Measurements from ENCODE around the gene DYSF.

Gene DYSF

GRCh38 chr2:71551631-71551915 is 98.2 kb downstream of the DYSF start:
- Mint-ChIP-seq H3K4me3 (no peak overlapping the region), H3K27ac (no peak overlapping the region), H3K4me1 (ENCODE audit: low read depth) (no peaks in the 10 kb centered on the region), H3K36me3 (no peaks in the 10 kb centered on the region), H3K27me3 (peaks cover 2% of the 10 kb centered on the region), H3K9me3 (ENCODE audit: low read depth) (no peaks in the 10 kb centered on the region)

- Mint-ChIP-seq H3K36me3 (no peaks in the 10 kb centered on the region), H3K27me3 (peaks cover 2% of the 10 kb centered on the region), H3K27ac (no peak overlapping the region), H3K4me3 (no peak overlapping the region), H3K4me1 (ENCODE audit: low read depth) (no peaks in the 10 kb centered on the region), H3K9me3 (ENCODE audit: low read depth) (no peaks in the 10 kb centered on the region)
Measured at GRCh38 chr2:71552356-71552755, 99.0 kb downstream of the DYSF start.

DNA sequence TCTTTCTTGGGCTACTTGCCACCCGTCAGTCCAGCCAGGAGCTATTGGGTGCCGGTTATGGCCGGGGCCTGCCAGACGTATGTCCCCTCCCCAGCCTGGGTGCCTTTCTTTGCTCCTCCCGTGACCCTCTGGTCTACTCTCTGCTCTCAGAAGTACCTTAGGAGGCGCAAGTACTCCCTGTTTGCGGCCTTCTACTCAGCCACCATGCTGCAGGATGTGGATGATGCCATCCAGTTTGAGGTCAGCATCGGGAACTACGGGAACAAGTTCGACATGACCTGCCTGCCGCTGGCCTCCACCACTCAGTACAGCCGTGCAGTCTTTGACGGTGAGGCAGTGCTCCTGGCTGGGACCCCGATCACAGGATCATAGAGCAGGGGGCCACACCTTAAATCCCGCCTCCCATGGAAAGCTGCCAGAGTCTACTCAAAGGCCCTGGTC is 99.5 kb downstream of the DYSF start:
- peaks cover 2% of the 10 kb centered on the region for H3K27me3 Mint-ChIP-seq
- no peaks in the 10 kb centered on the region for H3K36me3 Mint-ChIP-seq
- no peak overlapping the region for H3K4me3 Mint-ChIP-seq
- H3K4me1 Mint-ChIP-seq (ENCODE audit: low read depth) = no peaks in the 10 kb centered on the region
- H3K9me3 Mint-ChIP-seq (ENCODE audit: low read depth) = no peaks in the 10 kb centered on the region
- H3K27ac Mint-ChIP-seq = no peak overlapping the region

DNA sequence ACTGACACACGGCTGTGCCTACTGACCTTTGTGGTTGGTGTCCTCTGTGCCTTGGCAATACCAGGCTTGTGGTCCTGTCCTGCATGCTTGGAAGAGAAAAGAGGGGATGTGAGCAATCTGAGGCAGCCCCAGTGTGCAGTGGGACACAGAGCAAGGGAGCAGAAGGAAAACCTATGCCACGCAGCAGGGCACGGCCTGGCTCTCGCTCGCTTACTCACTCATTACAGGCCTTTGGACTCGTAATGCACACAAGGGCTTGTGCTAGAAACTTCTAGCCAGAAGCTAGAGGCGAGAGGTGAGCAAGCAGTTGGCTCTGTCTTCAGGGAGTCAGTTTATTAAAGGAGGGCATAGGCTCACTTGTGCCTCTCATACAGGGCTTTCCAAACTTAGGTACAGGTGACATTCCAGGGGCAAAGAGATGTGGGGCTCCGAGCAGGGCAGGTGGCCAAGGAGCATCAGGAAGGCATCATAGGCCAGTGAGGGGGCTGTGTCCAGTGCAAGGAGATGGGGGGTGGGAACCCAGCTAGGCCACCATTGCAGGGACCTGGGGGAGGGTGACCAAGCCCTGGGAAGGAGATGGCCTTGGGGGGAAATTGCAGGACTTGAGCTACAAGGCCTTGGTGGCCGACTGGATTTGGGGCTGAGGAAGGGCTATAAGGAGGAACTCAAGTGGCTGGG is 100.8 kb downstream of the DYSF start:
- H3K9me3 Mint-ChIP-seq (ENCODE audit: low read depth) = no peaks in the 10 kb centered on the region
- no peaks in the 10 kb centered on the region for H3K36me3 Mint-ChIP-seq
- no peak overlapping the region for H3K27ac Mint-ChIP-seq
- H3K4me3 Mint-ChIP-seq = no peak overlapping the region
- H3K4me1 Mint-ChIP-seq (ENCODE audit: low read depth) = no peaks in the 10 kb centered on the region
- no peaks in the 10 kb centered on the region for H3K27me3 Mint-ChIP-seq

DNA sequence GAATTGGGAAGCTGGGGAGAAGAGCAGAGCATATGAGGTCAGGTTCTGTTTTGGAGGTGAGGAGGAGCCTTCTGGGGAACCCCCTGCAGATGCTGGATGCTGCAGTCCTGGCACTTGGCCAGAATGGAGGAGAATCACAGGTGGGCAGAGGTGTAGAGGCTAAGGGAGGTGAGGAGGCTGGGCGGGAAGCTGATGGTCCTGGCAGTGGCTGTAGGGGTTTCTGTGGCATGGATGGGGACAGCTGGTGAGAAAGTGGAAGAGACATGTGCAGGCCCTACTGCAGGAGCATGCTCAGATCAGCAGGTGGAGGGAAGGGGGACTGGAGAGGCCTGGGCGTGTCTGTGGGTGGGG is 101.3 kb downstream of the DYSF start:
- no peaks in the 10 kb centered on the region for H3K4me1 Mint-ChIP-seq (ENCODE audit: low read depth)
- no peaks in the 10 kb centered on the region for H3K36me3 Mint-ChIP-seq
- H3K9me3 Mint-ChIP-seq (ENCODE audit: low read depth) = no peaks in the 10 kb centered on the region
- H3K27me3 Mint-ChIP-seq = no peaks in the 10 kb centered on the region
- no peak overlapping the region for H3K27ac Mint-ChIP-seq
- no peak overlapping the region for H3K4me3 Mint-ChIP-seq

DNA sequence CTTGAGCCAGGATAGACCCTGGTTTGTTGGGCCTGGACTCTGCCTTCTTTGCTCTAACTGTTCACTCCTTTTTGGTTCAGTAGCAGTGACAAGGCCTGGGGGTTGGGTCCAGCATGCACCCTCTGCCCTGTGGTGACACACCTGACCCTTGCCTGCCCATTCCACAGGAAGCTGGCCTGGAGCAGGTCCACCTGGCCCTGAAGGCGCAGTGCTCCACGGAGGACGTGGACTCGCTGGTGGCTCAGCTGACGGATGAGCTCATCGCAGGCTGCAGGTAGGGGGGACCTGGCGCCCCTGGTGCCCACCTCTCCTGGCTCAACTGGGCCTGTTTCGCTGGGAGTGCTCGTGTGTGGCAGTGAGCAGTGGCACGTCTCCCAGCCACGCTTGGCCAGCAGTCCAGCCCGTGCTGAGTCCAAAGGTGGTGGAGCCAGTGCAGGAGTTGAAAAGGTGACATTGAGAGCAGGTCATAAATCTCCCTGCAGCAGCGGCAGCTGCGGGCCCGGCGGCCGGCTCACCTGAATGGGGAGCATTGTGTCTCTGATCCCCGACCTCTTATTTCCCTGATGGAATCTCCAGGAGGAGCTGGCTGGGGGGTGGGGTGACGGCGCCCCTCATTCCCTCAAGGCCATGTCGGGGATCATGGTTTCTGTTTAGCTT is 102.6 kb downstream of the DYSF start:
- H3K4me3 Mint-ChIP-seq = no peak overlapping the region
- H3K36me3 Mint-ChIP-seq = no peaks in the 10 kb centered on the region
- no peak overlapping the region for H3K27ac Mint-ChIP-seq
- no peaks in the 10 kb centered on the region for H3K9me3 Mint-ChIP-seq (ENCODE audit: low read depth)
- no peaks in the 10 kb centered on the region for H3K27me3 Mint-ChIP-seq
- H3K4me1 Mint-ChIP-seq (ENCODE audit: low read depth) = no peaks in the 10 kb centered on the region

- Mint-ChIP-seq H3K27ac (no peak overlapping the region), H3K27me3 (no peaks in the 10 kb centered on the region), H3K4me3 (no peak overlapping the region), H3K9me3 (ENCODE audit: low read depth) (no peaks in the 10 kb centered on the region), H3K36me3 (no peaks in the 10 kb centered on the region), H3K4me1 (ENCODE audit: low read depth) (no peaks in the 10 kb centered on the region)
Measured at GRCh38 chr2:71556692-71557250, 103.4 kb downstream of the DYSF start.

- Mint-ChIP-seq H3K9me3 (ENCODE audit: low read depth) (no peaks in the 10 kb centered on the region), H3K36me3 (no peaks in the 10 kb centered on the region)
Measured at GRCh38 chr2:71557321-71557720, 104.0 kb downstream of the DYSF start.

DNA sequence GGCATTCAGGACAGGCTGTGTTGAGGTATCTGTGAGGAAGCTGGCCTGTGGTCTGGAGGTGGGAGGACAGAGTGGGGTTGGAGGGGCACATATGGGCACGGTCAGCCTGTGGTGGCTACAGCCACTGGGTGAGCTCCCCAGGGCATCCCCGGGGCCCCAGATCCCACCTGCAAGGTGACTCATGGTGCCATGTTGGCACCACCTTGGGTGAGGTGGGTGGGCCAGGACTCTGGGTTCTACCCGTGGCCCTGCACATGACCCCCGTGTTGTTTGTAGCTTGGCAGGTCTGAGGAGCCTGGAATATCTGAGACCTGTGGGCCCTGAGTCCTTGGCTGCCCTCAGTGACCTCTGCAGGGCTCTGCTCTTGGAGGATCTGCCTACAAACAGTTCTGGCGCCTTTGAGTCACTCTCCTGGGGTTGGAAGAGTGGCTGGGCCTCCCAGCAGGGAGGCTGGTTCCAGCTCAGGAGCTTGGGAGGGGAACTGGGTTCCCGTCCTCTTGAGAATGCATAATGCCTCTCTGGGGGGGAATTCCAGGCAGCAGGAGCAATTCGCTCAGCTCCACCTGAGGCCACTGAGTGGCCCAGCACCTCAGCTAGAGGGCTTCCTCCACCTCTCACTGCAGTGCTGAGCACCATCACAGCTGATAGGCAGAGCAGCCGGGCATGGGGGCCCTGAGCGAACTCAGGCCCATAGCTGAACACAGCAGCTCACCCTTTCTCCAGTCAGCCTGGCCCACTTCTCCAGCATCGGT is 105.1 kb downstream of the DYSF start:
- Mint-ChIP-seq H3K4me1 (ENCODE audit: low read depth) (no peaks in the 10 kb centered on the region), H3K27ac (no peak overlapping the region), H3K4me3 (no peak overlapping the region), H3K9me3 (ENCODE audit: low read depth) (no peaks in the 10 kb centered on the region), H3K36me3 (no peaks in the 10 kb centered on the region), H3K27me3 (no peaks in the 10 kb centered on the region)

More at GRCh38 chr2:71557321-71557720, 104.0 kb downstream of the DYSF start:
- H3K27me3 Mint-ChIP-seq = no peaks in the 10 kb centered on the region
- H3K27ac Mint-ChIP-seq = no peak overlapping the region
- H3K4me3 Mint-ChIP-seq = no peak overlapping the region
- H3K4me1 Mint-ChIP-seq (ENCODE audit: low read depth) = no peaks in the 10 kb centered on the region

- no peak overlapping the region for H3K4me3 Mint-ChIP-seq
- H3K27ac Mint-ChIP-seq = no peak overlapping the region
- H3K27me3 Mint-ChIP-seq = no peaks in the 10 kb centered on the region
- H3K36me3 Mint-ChIP-seq = no peaks in the 10 kb centered on the region
- H3K4me1 Mint-ChIP-seq (ENCODE audit: low read depth) = no peaks in the 10 kb centered on the region
- no peaks in the 10 kb centered on the region for H3K9me3 Mint-ChIP-seq (ENCODE audit: low read depth)
Measured at GRCh38 chr2:71559080-71559827, 105.9 kb downstream of the DYSF start.

- no peak overlapping the region for H3K4me3 Mint-ChIP-seq
Measured at GRCh38 chr2:71559828-71560637, 106.7 kb downstream of the DYSF start.

DNA sequence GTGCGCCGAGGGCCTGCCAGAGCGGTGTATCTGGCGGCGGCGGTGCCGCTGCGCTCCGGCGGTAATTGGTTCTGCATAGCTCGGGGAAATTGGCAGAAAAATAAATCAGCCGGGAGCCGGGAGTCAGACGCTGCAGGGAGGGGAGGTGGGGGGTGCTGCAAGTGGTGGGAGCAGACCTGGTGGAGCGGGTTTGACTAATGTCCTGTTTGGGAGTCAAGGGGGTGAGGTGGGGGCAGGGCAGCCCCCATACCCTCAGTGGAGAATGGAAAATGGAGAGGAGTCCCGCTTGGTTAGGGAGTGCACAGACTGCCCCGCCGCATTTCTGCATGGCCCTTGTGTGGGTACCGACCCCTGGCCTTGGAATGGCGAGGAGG is 107.3 kb downstream of the DYSF start:
- H3K27ac Mint-ChIP-seq = no peak overlapping the region
- H3K9me3 Mint-ChIP-seq (ENCODE audit: low read depth) = no peaks in the 10 kb centered on the region
- H3K36me3 Mint-ChIP-seq = no peaks in the 10 kb centered on the region
- H3K27me3 Mint-ChIP-seq = no peaks in the 10 kb centered on the region
- no peaks in the 10 kb centered on the region for H3K4me1 Mint-ChIP-seq (ENCODE audit: low read depth)
- no peak overlapping the region for H3K4me3 Mint-ChIP-seq

More at GRCh38 chr2:71559828-71560637, 106.7 kb downstream of the DYSF start:
- H3K27me3 Mint-ChIP-seq = no peaks in the 10 kb centered on the region
- H3K4me1 Mint-ChIP-seq (ENCODE audit: low read depth) = no peaks in the 10 kb centered on the region
- no peak overlapping the region for H3K27ac Mint-ChIP-seq
- H3K9me3 Mint-ChIP-seq (ENCODE audit: low read depth) = no peaks in the 10 kb centered on the region
- no peaks in the 10 kb centered on the region for H3K36me3 Mint-ChIP-seq

DNA sequence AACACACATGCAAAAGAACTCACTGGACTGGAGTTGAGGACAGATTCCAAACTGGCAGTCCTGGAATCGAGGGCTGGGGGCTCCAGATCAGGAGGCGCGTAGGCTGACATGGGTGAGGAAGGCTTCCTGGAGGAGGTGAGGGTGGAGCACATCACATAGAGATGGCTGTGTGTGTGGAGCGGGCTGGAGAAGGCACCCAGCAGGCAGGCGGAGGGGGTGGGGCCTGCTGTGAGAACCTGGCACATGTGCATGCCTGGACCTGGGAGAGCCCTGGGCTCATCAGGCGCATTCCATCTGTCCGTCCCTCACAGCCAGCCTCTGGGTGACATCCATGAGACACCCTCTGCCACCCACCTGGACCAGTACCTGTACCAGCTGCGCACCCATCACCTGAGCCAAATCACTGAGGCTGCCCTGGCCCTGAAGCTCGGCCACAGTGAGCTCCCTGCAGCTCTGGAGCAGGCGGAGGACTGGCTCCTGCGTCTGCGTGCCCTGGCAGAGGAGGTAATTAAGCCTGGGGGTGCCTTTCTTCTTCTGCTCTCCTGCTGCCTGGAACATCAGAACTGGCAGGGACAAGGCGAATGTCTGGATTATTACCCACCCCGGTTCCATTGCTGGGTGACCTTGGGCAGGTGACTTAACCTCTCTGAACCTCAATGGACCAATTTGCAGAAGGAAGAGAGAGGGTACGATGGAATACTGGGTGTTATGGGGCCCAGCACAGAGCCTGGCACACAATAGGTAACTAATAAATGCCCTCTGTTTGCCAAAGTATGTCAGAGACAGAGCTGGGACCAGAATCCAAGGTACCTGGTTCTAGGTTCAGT is 108.3 kb downstream of the DYSF start:
- Mint-ChIP-seq H3K9me3 (ENCODE audit: low read depth) (no peaks in the 10 kb centered on the region), H3K27me3 (no peaks in the 10 kb centered on the region)

GRCh38 chr2:71562518-71562917 is 109.2 kb downstream of the DYSF start:
- Mint-ChIP-seq H3K27me3 (no peaks in the 10 kb centered on the region), H3K9me3 (ENCODE audit: low read depth) (no peaks in the 10 kb centered on the region), H3K4me1 (ENCODE audit: low read depth) (no peaks in the 10 kb centered on the region), H3K36me3 (no peaks in the 10 kb centered on the region), H3K27ac (no peak overlapping the region), H3K4me3 (no peak overlapping the region)

More for the DNA sequence above, 108.3 kb downstream of the DYSF start:
- Mint-ChIP-seq H3K36me3 (no peaks in the 10 kb centered on the region), H3K27ac (no peak overlapping the region), H3K4me3 (no peak overlapping the region), H3K4me1 (ENCODE audit: low read depth) (no peaks in the 10 kb centered on the region)

Measured in activated naive CD8-positive, alpha-beta T cell (primary cell).